HEK293 (cell line): ENCODE measurements around the gene ABR.

Experiments
- CTCF ChIA-PET: fragments of 350-600 bp; formaldehyde crosslinking; extraction: SDS; loops from one replicate; lab custom pipeline; 2021; ENCODE audit warnings: antibody characterized with exemption; lab: Yijun Ruan, JAX
- POLR2A ChIA-PET: fragments of 300-600 bp; formaldehyde crosslinking; extraction: SDS; loops from one replicate; lab custom pipeline; 2020; ENCODE audit warnings: antibody characterized with exemption, inconsistent platforms; lab: Yijun Ruan, JAX
- H3K27ac ChIP-seq: fragments of 200-500 bp; sonication (Bioruptor generic); 2 replicates; pipeline ENCODE4 v1.5.1; 2014; ENCODE audit warnings: low read depth, low read length, control low read depth, inconsistent platforms; ENCODE audit errors: extremely low read depth
- H3K36me3 ChIP-seq, 2 experiments: fragments of 200-500 bp in 1 of 2; sonication (Bioruptor generic) in 1 of 2; 1 replicate in 1 of 2; 2 replicates in 1 of 2; pipeline ENCODE4 v1.5.1; 2014 to 2017; ENCODE audit warnings: inconsistent platforms in 2 of 2, low read length in 2 of 2; ENCODE audit not compliant: control insufficient read depth in 2 of 2, insufficient read depth in 1 of 2
- H3K4me1 ChIP-seq: fragments of 200-500 bp; sonication (Bioruptor generic); 2 replicates; pipeline ENCODE4 v1.5.1; 2014; ENCODE audit warnings: mild to moderate bottlenecking, low read length, inconsistent platforms; ENCODE audit not compliant: control insufficient read depth, insufficient read depth
- H3K4me3 ChIP-seq: 2 replicates; pipeline ENCODE4 v1.5.1; 2011; ENCODE audit warnings: low read depth, mild to moderate bottlenecking, control low read depth, low read length, moderate library complexity
- H3K9me3 ChIP-seq: fragments of 200-500 bp; sonication (Bioruptor generic); 2 replicates; pipeline ENCODE4 v1.5.1; 2014; ENCODE audit warnings: low read depth, low read length, inconsistent platforms; ENCODE audit not compliant: control insufficient read depth, insufficient read depth
- GLIS1 ChIP-seq: fragments of 450-650 bp; formaldehyde crosslinking; IDR thresholded peaks from 2 replicates; pipeline ENCODE4 v1.5.1; 2016; ENCODE audit warnings: missing biosample characterization, missing genetic modification characterization
- MEIS1 ChIP-seq: sonication (generic); formaldehyde crosslinking; IDR thresholded peaks from 2 replicates; pipeline ENCODE4 v1.8.1; 2022; ENCODE audit warnings: missing genetic modification reagents, mild to moderate bottlenecking, borderline replicate concordance
- MZF1 ChIP-seq: fragments of 450-650 bp; formaldehyde crosslinking; IDR thresholded peaks from 2 replicates; pipeline ENCODE4 v1.5.1; 2017; ENCODE audit warnings: missing biosample characterization, missing genetic modification characterization, borderline replicate concordance
- SALL2 ChIP-seq: fragments of 450-650 bp; formaldehyde crosslinking; IDR thresholded peaks from 2 replicates; pipeline ENCODE4 v1.5.0; 2017; ENCODE audit warnings: missing biosample characterization, mild to moderate bottlenecking, missing genetic modification characterization, borderline replicate concordance
- ZBTB17 ChIP-seq: fragments of 450-650 bp; formaldehyde crosslinking; IDR thresholded peaks from 2 replicates; pipeline ENCODE4 v1.5.1; 2016; ENCODE audit warnings: missing biosample characterization, missing genetic modification characterization
- ZBTB8A ChIP-seq: fragments of 450-650 bp; formaldehyde crosslinking; IDR thresholded peaks from 2 replicates; pipeline ENCODE4 v1.5.1; 2016; ENCODE audit warnings: missing biosample characterization, missing genetic modification characterization
- ZNF146 ChIP-seq: fragments of 450-650 bp; formaldehyde crosslinking; IDR thresholded peaks from 2 replicates; pipeline ENCODE4 v1.5.1; 2016; ENCODE audit warnings: missing biosample characterization, missing genetic modification characterization
- ZNF19 ChIP-seq: fragments of 450-650 bp; formaldehyde crosslinking; IDR thresholded peaks from 2 replicates; pipeline ENCODE4; 2016; ENCODE audit warnings: missing biosample characterization, missing genetic modification characterization, low read depth
- ZNF266 ChIP-seq: fragments of 450-650 bp; formaldehyde crosslinking; IDR thresholded peaks from 2 replicates; pipeline ENCODE4 v1.5.1; 2016; ENCODE audit warnings: missing biosample characterization, missing genetic modification characterization, low read depth
- ZNF416 ChIP-seq: fragments of 450-650 bp; formaldehyde crosslinking; IDR thresholded peaks from 2 replicates; pipeline ENCODE4 v1.5.1; 2016; ENCODE audit warnings: missing biosample characterization, missing genetic modification characterization
- ZNF544 ChIP-seq: fragments of 450-650 bp; formaldehyde crosslinking; IDR thresholded peaks from 2 replicates; pipeline ENCODE4 v1.5.0; 2017; ENCODE audit warnings: missing biosample characterization, missing genetic modification characterization
- ZNF561 ChIP-seq: fragments of 450-650 bp; IDR thresholded peaks from 2 replicates; pipeline ENCODE4 v1.5.1; 2018; ENCODE audit warnings: missing biosample characterization, missing genetic modification characterization, borderline replicate concordance
- ZNF600 ChIP-seq: fragments of 450-650 bp; formaldehyde crosslinking; IDR thresholded peaks from 2 replicates; pipeline ENCODE4 v1.5.1; 2016; ENCODE audit warnings: missing biosample characterization, missing genetic modification characterization
- ZNF623 ChIP-seq: fragments of 450-650 bp; formaldehyde crosslinking; IDR thresholded peaks from 2 replicates; pipeline ENCODE4 v1.5.1; 2016; ENCODE audit warnings: missing biosample characterization, missing genetic modification characterization
- ZNF654 ChIP-seq: fragments of 450-650 bp; formaldehyde crosslinking; IDR thresholded peaks from 2 replicates; pipeline ENCODE4 v1.5.1; 2016; ENCODE audit warnings: low read depth, missing biosample characterization, missing genetic modification characterization
- TF ChIP-seq, protein P1 (sequence below): fragments of 450-650 bp; formaldehyde crosslinking; IDR thresholded peaks from 2 replicates; pipeline ENCODE4 v1.5.1; 2017; ENCODE audit warnings: missing biosample characterization, missing genetic modification characterization
- TF ChIP-seq, protein P2 (sequence below): fragments of 450-650 bp; formaldehyde crosslinking; conservative IDR thresholded peaks from 2 replicates; pipeline ENCODE4 v1.5.1; 2016; ENCODE audit warnings: low read depth, missing biosample characterization, missing genetic modification characterization
- TF ChIP-seq, protein P3 (sequence below): fragments of 450-650 bp; formaldehyde crosslinking; IDR thresholded peaks from 2 replicates; pipeline ENCODE4 v1.5.1; 2017; ENCODE audit warnings: missing biosample characterization, missing genetic modification characterization
- TF ChIP-seq, protein P4 (sequence below): fragments of 450-650 bp; formaldehyde crosslinking; IDR thresholded peaks from 2 replicates; pipeline ENCODE4 v1.5.1; 2017; ENCODE audit warnings: missing biosample characterization, missing genetic modification characterization

ABR gene

DNA sequence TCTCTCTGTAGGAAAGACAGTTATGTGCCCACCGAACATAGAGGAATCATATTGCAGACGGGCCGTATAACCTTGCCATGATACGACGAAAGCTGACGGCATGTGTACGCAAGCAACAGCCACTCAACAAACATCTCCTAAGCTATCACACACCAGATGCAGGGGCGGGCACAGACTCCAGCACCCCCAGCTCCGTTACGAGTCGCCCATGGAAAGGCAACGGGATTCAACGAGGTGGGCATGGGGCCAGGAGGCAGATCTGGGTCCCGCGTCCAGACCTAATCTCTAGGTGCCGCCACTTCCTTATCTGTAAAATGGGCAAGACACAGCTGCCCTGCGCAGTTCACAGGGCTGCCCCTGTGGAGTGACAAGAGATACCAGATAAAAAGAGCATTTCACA, 35.6 kb downstream of the ABR start:
- H3K9me3 ChIP-seq = no peaks in the 10 kb centered on the region
- no peak for TF ChIP-seq ZNF19
- TF ChIP-seq ZNF654 (tag by site-specific recombination) = no peak
- TF ChIP-seq ZNF623 (tag by site-specific recombination) = no peak
- TF ChIP-seq ZNF561 = no peak
- TF ChIP-seq ZNF544 (tag by site-specific recombination) = no peak
- TF ChIP-seq MEIS1 (CRISPR knock-in tag) = no peak
- TF ChIP-seq, all 188 proteins: peak for 0
- Histone ChIP-seq H3K36me3 (peaks cover 0 to 4% of the 10 kb centered on the region in 2 experiments; a peak in 1 of 3 replicates), H3K4me3 (no peak overlapping the region), H3K4me1 (peaks cover 8% of the 10 kb centered on the region), H3K27ac (no peak overlapping the region)
- CTCF ChIA-PET = interaction anchor here (0.6 to 8.3 kb wide), 6 partner anchors 11 to 164 kb away, joined by 3 to 114 read pairs (median 4); no protein-coding TSS in a partner anchor
- POLR2A ChIA-PET = no interaction called here

DNA sequence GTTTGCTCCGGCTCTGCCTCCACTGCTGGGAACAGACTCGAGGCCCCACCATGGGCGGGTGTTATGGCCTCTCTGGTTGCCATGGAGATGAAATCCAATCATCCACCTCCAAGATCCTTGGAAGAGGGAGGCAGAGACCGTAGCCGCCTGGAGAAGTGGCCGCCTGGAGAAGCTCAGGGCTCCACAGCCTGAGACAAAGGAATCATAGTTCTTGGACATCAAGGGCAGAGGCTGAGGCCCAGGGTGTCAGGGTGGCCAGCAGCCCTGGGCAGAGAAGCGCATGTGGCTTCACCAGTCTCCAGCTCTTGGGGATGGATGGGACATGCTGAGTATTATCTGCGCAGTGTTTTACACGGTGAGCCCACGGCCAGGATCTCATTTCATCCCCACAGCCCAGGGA, 36.2 kb downstream of the ABR start:
- Histone ChIP-seq H3K4me3 (no peak overlapping the region), H3K9me3 (no peaks in the 10 kb centered on the region), H3K4me1 (peaks cover 12% of the 10 kb centered on the region), H3K36me3 (peaks cover 0 to 4% of the 10 kb centered on the region in 2 experiments; a peak in 1 of 3 replicates), H3K27ac (no peak overlapping the region)
- POLR2A ChIA-PET = no interaction called here
- TF ChIP-seq, protein P1, sequence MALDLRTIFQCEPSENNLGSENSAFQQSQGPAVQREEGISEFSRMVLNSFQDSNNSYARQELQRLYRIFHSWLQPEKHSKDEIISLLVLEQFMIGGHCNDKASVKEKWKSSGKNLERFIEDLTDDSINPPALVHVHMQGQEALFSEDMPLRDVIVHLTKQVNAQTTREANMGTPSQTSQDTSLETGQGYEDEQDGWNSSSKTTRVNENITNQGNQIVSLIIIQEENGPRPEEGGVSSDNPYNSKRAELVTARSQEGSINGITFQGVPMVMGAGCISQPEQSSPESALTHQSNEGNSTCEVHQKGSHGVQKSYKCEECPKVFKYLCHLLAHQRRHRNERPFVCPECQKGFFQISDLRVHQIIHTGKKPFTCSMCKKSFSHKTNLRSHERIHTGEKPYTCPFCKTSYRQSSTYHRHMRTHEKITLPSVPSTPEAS (tag by site-specific recombination) = no peak
- TF ChIP-seq GLIS1 (tag by site-specific recombination) (0 out of 2 replicates have a peak, but pooled peaks have one; percentile 30), ZBTB8A (tag by site-specific recombination) (no peak), SALL2 (tag by site-specific recombination) (no peak), ZNF416 (tag by site-specific recombination) (no peak), ZNF600 (peak; percentile 87), ZBTB17 (tag by site-specific recombination) (peak; percentile 77), MZF1 (tag by site-specific recombination) (0 out of 2 replicates have a peak, but pooled peaks have one; percentile 72), ZNF266 (tag by site-specific recombination) (no peak), ZNF146 (tag by site-specific recombination) (no peak)
- TF ChIP-seq, protein P2, sequence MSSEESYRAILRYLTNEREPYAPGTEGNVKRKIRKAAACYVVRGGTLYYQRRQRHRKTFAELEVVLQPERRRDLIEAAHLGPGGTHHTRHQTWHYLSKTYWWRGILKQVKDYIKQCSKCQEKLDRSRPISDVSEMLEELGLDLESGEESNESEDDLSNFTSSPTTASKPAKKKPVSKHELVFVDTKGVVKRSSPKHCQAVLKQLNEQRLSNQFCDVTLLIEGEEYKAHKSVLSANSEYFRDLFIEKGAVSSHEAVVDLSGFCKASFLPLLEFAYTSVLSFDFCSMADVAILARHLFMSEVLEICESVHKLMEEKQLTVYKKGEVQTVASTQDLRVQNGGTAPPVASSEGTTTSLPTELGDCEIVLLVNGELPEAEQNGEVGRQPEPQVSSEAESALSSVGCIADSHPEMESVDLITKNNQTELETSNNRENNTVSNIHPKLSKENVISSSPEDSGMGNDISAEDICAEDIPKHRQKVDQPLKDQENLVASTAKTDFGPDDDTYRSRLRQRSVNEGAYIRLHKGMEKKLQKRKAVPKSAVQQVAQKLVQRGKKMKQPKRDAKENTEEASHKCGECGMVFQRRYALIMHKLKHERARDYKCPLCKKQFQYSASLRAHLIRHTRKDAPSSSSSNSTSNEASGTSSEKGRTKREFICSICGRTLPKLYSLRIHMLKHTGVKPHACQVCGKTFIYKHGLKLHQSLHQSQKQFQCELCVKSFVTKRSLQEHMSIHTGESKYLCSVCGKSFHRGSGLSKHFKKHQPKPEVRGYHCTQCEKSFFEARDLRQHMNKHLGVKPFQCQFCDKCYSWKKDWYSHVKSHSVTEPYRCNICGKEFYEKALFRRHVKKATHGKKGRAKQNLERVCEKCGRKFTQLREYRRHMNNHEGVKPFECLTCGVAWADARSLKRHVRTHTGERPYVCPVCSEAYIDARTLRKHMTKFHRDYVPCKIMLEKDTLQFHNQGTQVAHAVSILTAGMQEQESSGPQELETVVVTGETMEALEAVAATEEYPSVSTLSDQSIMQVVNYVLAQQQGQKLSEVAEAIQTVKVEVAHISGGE (tag by site-specific recombination) = no peak
- TF ChIP-seq, protein P3, sequence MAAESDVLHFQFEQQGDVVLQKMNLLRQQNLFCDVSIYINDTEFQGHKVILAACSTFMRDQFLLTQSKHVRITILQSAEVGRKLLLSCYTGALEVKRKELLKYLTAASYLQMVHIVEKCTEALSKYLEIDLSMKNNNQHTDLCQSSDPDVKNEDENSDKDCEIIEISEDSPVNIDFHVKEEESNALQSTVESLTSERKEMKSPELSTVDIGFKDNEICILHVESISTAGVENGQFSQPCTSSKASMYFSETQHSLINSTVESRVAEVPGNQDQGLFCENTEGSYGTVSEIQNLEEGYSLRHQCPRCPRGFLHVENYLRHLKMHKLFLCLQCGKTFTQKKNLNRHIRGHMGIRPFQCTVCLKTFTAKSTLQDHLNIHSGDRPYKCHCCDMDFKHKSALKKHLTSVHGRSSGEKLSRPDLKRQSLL (tag by site-specific recombination) = peak; percentile 80
- TF ChIP-seq, protein P4, sequence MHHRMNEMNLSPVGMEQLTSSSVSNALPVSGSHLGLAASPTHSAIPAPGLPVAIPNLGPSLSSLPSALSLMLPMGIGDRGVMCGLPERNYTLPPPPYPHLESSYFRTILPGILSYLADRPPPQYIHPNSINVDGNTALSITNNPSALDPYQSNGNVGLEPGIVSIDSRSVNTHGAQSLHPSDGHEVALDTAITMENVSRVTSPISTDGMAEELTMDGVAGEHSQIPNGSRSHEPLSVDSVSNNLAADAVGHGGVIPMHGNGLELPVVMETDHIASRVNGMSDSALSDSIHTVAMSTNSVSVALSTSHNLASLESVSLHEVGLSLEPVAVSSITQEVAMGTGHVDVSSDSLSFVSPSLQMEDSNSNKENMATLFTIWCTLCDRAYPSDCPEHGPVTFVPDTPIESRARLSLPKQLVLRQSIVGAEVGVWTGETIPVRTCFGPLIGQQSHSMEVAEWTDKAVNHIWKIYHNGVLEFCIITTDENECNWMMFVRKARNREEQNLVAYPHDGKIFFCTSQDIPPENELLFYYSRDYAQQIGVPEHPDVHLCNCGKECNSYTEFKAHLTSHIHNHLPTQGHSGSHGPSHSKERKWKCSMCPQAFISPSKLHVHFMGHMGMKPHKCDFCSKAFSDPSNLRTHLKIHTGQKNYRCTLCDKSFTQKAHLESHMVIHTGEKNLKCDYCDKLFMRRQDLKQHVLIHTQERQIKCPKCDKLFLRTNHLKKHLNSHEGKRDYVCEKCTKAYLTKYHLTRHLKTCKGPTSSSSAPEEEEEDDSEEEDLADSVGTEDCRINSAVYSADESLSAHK (tag by site-specific recombination) = no peak
- CTCF ChIA-PET = interaction anchor here (0.6 to 8.3 kb wide), 8 partner anchors 11 to 163 kb away, joined by 3 to 114 read pairs (median 4); no protein-coding TSS in a partner anchor
